GM19372 (cell line): Measurements from ENCODE around the gene PLCH1.
A peak's percentile ranks its signal among the peaks of the same experiment; 100 is the strongest.

Experiments used
- ATAC-seq: cut with Tn5 transposase; IDR thresholded peaks from one replicate; pipeline ENCODE4 v1.9.1; 2021; ENCODE audit warnings: mild to moderate bottlenecking, low read depth, moderate library complexity; ENCODE audit not compliant: unreplicated experiment

PLCH1 gene

GRCh38 chr3:155555479-155556060, 189.3 kb downstream of the PLCH1 start:
- ATAC-seq = peak; percentile 2

- ATAC-seq = peak; percentile 76
Measured at GRCh38 chr3:155554777-155555451, 190.0 kb downstream of the PLCH1 start.

GRCh38 chr3:155553780-155554179, 191.1 kb downstream of the PLCH1 start:
- ATAC-seq = no peak

GRCh38 chr3:155553326-155553725, 191.5 kb downstream of the PLCH1 start:
- no peak for ATAC-seq

- ATAC-seq = no peak
Measured at GRCh38 chr3:155550391-155550790, 194.5 kb downstream of the PLCH1 start.

GRCh38 chr3:155549087-155549486, 195.8 kb downstream of the PLCH1 start:
- peak; percentile 86 for ATAC-seq

GRCh38 chr3:155548195-155548594, 196.7 kb downstream of the PLCH1 start:
- ATAC-seq = no peak

- no peak for ATAC-seq
Measured at GRCh38 chr3:155535098-155535497, 209.8 kb downstream of the PLCH1 start.

- ATAC-seq = no peak
Measured at GRCh38 chr3:155528579-155528978, 216.3 kb downstream of the PLCH1 start.

- ATAC-seq = no peak
Measured at GRCh38 chr3:155525324-155525833, 219.5 kb downstream of the PLCH1 start.

GRCh38 chr3:155520463-155520862, 224.4 kb downstream of the PLCH1 start:
- ATAC-seq = no peak

GRCh38 chr3:155519078-155519477, 225.8 kb downstream of the PLCH1 start:
- peak; percentile 73 for ATAC-seq

GRCh38 chr3:155517903-155518302, 227.0 kb downstream of the PLCH1 start:
- no peak for ATAC-seq

GRCh38 chr3:155516439-155516838, 228.4 kb downstream of the PLCH1 start:
- ATAC-seq = no peak

GRCh38 chr3:155512867-155513261, 232.0 kb downstream of the PLCH1 start:
- ATAC-seq = no peak

- ATAC-seq = no peak
Measured at GRCh38 chr3:155512175-155512866, 232.6 kb downstream of the PLCH1 start.

- ATAC-seq = no peak
Measured at GRCh38 chr3:155504682-155505081, 240.2 kb downstream of the PLCH1 start.

- ATAC-seq = no peak
Measured at GRCh38 chr3:155502630-155503029, 242.2 kb downstream of the PLCH1 start.

GRCh38 chr3:155500194-155500818, 244.6 kb downstream of the PLCH1 start:
- no peak for ATAC-seq

- ATAC-seq = no peak
Measured at GRCh38 chr3:155497930-155498647, 246.8 kb downstream of the PLCH1 start.
